Peyer's patch (tissue), 4 donors: ENCODE results near the gene SRPK2. TPM values are rescaled to one million over a fixed set of nuclear protein-coding genes. Genes with fewer than 3 reads are reported as not detected.
"Not testable (repeated sequence)": the region's sequence is repeated elsewhere in the genome, so short reads cannot be mapped to it uniquely, and the experiment has no call there.

Experiments
- DNase-seq, 3 donors: peaks; one replicate each; pipeline ENCODE4 v3.0.0-alpha.2; 2017 to 2019
- H3K27ac ChIP-seq, 4 donors: fragments of 200-600 bp; sonication (generic); one replicate each; pipeline ENCODE4 v1.5.1; 2016 to 2019
- H3K27me3 ChIP-seq, 2 donors: fragments of 200-600 bp; sonication (generic); one replicate each; pipeline ENCODE4 v1.5.1; 2019
- H3K36me3 ChIP-seq, 3 donors: fragments of 200-600 bp; sonication (generic); one replicate each; pipeline ENCODE4 v1.5.1; 2016 to 2019
- H3K4me1 ChIP-seq, 4 donors: fragments of 200-600 bp; sonication (generic); one replicate each; pipeline ENCODE4 v1.5.1; 2016 to 2019
- H3K4me3 ChIP-seq, 4 donors: fragments of 200-600 bp; sonication (generic); 1 replicate in 3 of 4; 2 replicates in 1 of 4; pipeline ENCODE4 v1.5.1; 2016 to 2019; ENCODE audit warnings: mild to moderate bottlenecking in 1 of 4
- H3K9me3 ChIP-seq, 4 donors: fragments of 200-600 bp; sonication (generic); one replicate each; pipeline ENCODE4 v1.5.1; 2016 to 2019; ENCODE audit warnings: mild to moderate bottlenecking in 1 of 4
- POLR2A ChIP-seq, 2 donors: fragments of 450-650 bp; IDR thresholded peaks; one replicate each; pipeline ENCODE4 v1.5.1; 2017; ENCODE audit warnings: antibody characterized with exemption in 2 of 2, mild to moderate bottlenecking in 2 of 2, moderate library complexity in 2 of 2
- total RNA-seq, 4 donors: library from RNA; depleted of rRNA; stranded (reverse); fragments of >200 nt; gene quantifications; one replicate each; pipeline ENCODE4 v1.1.0, GENCODE V29; 2016
- TF ChIP-seq, protein P1 (sequence below), 6 experiments: fragments of 450-650 bp in 4 of 6; fragments of 200-600 bp in 2 of 6; sonication (generic) in 1 of 6; IDR thresholded peaks; one replicate each; pipeline ENCODE4 v1.5.1; 2017 to 2019; ENCODE audit warnings: antibody characterized with exemption in 6 of 6, mild to moderate bottlenecking in 3 of 6, moderate library complexity in 1 of 6

Gene SRPK2
- 10 to 100 TPM; 25.7 to 96.6 (median 33.6) TPM for total RNA-seq

- DNase-seq: peak; percentile 73 to 91 (median 85)
- no peaks in the 10 kb centered on the region for H3K36me3 ChIP-seq
- H3K4me3 ChIP-seq: peak within 1 kb of the TSS; percentile 92 to 100 (median 98)
- no peaks in the 10 kb centered on the region for H3K9me3 ChIP-seq
- H3K27me3 ChIP-seq: no peaks in the 10 kb centered on the region
- peak within 1 kb of the TSS; percentile 70 to 89 (median 80) for H3K27ac ChIP-seq
- TF ChIP-seq, protein P1, sequence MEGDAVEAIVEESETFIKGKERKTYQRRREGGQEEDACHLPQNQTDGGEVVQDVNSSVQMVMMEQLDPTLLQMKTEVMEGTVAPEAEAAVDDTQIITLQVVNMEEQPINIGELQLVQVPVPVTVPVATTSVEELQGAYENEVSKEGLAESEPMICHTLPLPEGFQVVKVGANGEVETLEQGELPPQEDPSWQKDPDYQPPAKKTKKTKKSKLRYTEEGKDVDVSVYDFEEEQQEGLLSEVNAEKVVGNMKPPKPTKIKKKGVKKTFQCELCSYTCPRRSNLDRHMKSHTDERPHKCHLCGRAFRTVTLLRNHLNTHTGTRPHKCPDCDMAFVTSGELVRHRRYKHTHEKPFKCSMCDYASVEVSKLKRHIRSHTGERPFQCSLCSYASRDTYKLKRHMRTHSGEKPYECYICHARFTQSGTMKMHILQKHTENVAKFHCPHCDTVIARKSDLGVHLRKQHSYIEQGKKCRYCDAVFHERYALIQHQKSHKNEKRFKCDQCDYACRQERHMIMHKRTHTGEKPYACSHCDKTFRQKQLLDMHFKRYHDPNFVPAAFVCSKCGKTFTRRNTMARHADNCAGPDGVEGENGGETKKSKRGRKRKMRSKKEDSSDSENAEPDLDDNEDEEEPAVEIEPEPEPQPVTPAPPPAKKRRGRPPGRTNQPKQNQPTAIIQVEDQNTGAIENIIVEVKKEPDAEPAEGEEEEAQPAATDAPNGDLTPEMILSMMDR (IDR thresholded peaks at IDR 0.05): no peak
- TF ChIP-seq POLR2A (IDR thresholded peaks at IDR 0.05): no peak
- H3K4me1 ChIP-seq: peaks cover 0 to 11% (median 0%) of the 10 kb centered on the region in 4 donors
These were observed at the start of gene SRPK2 for GRCh38 chr7:105388356-105389087. SRPK2 (minus strand) TSS chr7:105388921.

DNA sequence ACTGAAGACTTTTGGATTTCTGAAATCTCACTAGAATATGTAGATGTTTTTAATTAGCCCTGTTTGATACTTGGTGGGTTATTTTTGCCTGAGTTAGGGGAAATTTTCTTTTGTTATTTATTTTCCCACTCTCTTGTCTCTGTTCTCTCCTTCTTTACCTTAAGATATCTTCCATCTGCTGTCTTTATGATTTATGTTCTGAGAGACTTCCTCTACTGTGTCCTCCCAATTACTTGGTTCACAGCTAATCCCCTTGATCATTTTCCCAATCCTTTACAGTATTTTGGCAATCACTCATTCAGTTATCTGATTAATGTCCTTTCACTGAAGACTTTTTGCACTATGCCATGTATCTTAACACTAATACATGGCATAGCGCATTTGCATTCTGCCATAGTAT, 49.5 kb upstream of the SRPK2 start:
- H3K4me3 ChIP-seq: no peak overlapping the region
- no peaks in the 10 kb centered on the region for H3K27me3 ChIP-seq
- TF ChIP-seq, protein P1 (IDR thresholded peaks at IDR 0.05): no peak
- TF ChIP-seq POLR2A (IDR thresholded peaks at IDR 0.05): no peak
- DNase-seq: no peak
- no peaks in the 10 kb centered on the region for H3K36me3 ChIP-seq
- no peaks in the 10 kb centered on the region for H3K9me3 ChIP-seq
- no peak overlapping the region for H3K27ac ChIP-seq
- no peaks in the 10 kb centered on the region for H3K4me1 ChIP-seq

DNA sequence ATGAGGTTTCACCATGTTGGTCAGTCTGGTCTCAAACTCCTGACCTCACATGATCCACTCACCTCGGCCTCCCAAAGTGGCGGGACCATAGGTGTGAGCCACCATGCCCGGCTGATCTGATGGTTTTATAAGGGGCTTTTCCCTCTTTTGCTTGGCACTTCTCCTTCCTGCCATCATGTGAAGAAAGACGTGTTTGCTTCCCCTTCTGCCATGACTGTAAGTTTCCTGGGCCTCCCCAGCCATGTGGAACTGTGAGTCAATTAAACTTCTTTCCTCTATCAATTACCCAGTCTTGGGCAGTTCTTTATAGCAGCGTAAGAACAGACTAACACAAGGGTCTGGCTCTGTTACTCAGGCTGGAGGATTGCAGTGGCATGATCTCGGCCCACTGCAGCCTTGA, 48.6 kb upstream of the SRPK2 start:
- H3K36me3 ChIP-seq, DNase-seq, H3K4me3 ChIP-seq, H3K9me3 ChIP-seq, H3K27ac ChIP-seq, H3K27me3 ChIP-seq, H3K4me1 ChIP-seq: not testable (repeated sequence)

DNA sequence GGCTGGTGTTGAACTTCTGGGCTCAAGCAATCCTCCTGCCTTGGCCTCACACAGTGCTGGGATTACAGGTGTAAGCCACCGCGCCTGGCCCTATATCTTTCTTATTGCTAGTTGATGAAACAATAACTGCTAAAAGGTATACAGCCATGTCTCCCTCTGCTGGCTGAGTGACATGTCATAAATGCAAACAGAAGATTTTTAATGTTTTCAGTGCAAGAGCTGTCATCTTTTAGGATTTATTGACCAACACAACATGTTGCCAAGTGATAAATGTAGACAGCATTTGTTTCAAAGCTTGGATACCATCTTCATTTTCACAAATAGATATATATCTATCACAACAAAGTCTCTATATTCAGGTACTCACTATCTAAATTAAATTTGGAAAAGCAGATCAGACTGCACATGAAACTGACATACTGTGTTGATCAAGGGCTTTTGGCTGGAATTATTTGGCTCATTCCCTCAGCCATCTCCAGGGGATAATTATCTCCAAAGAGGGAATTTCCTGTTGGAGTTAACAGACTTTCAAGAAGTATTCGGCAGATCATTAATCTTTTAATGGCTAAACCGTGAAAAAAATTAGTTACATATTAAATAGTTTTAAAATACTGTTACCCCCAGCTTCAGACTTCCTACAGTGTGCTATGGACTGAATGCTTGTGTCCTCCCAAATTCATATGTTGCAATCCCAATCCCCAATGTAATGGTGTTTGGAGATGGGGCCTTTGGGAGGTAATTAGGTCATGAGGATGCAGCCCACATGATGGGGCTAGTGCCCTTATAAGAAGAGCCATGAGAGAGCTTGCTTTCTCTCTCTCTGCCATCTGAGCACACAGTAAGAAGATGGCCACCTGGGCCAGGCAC, 41.3 kb upstream of the SRPK2 start:
- H3K4me1 ChIP-seq: no peaks in the 10 kb centered on the region
- H3K27ac ChIP-seq: no peak overlapping the region
- H3K9me3 ChIP-seq: no peaks in the 10 kb centered on the region
- TF ChIP-seq POLR2A (IDR thresholded peaks at IDR 0.05): no peak
- TF ChIP-seq, protein P1 (IDR thresholded peaks at IDR 0.05): peak in 5 of 6 experiments; percentile 56 to 69 (median 66)
- no peaks in the 10 kb centered on the region for H3K27me3 ChIP-seq
- H3K4me3 ChIP-seq: no peak overlapping the region
- DNase-seq: peak in 2 of 3 donors; percentile 76 to 86
- H3K36me3 ChIP-seq: no peaks in the 10 kb centered on the region

GRCh38 chr7:105426606-105427146, 38.0 kb upstream of the SRPK2 start:
- H3K27me3 ChIP-seq: no peaks in the 10 kb centered on the region
- H3K9me3 ChIP-seq: no peaks in the 10 kb centered on the region
- no peaks in the 10 kb centered on the region for H3K4me1 ChIP-seq
- DNase-seq: no peak
- H3K36me3 ChIP-seq: no peaks in the 10 kb centered on the region
- no peak for TF ChIP-seq POLR2A (IDR thresholded peaks at IDR 0.05)
- TF ChIP-seq, protein P1 (IDR thresholded peaks at IDR 0.05): no peak
- no peak overlapping the region for H3K27ac ChIP-seq
- H3K4me3 ChIP-seq: no peak overlapping the region

- H3K9me3 ChIP-seq: no peaks in the 10 kb centered on the region
- no peaks in the 10 kb centered on the region for H3K36me3 ChIP-seq
- DNase-seq: no peak
- no peaks in the 10 kb centered on the region for H3K27me3 ChIP-seq
- H3K27ac ChIP-seq: no peak overlapping the region
- TF ChIP-seq POLR2A (IDR thresholded peaks at IDR 0.05): no peak
- H3K4me1 ChIP-seq: no peaks in the 10 kb centered on the region
- no peak overlapping the region for H3K4me3 ChIP-seq
These were observed 35.3 kb upstream of the SRPK2 start for GRCh38 chr7:105423987-105424386.
